ENCODE measurements around the gene TTYH3.

TTYH3 gene

DNA sequence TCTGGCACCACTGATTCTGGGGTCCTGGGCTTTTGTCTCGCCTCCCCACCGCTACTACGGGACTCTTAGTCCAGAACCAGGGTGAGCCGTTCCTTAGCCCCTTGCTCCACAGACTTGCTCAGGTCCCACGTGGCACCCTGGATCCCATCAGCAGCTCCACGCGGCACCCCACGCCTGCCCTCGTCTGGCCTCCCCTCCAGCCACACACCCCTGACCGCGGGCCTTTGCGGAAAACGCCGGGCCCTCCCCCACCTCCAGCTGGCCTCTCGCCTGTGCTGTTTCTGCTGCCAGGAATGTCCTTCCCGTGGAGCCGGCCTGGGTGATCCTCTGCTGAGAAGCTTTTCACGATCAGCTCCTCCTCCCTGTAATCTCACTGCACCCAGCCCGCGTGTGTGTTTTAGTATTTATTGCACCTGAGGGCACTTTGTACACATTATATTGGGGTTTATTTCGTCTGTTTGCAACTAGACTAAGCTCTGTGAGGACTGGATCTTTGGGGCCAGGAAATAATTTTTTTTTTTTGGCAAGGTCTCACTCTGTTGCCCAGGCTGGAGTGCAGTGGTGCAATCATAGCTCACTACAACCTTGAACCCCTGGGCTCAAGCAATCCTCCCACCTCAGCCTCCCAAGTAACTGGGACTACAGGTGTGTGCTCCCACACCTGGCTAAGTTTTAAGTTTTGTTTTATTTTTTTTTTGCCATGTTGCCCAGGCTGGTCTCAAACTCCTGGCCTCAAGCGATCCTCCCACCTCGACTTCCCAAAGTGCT lies 10.5 kb upstream of the TTYH3 start:
- DNase-seq (ENCODE audit: low spot score): no peak
- TF ChIP-seq, protein P1, sequence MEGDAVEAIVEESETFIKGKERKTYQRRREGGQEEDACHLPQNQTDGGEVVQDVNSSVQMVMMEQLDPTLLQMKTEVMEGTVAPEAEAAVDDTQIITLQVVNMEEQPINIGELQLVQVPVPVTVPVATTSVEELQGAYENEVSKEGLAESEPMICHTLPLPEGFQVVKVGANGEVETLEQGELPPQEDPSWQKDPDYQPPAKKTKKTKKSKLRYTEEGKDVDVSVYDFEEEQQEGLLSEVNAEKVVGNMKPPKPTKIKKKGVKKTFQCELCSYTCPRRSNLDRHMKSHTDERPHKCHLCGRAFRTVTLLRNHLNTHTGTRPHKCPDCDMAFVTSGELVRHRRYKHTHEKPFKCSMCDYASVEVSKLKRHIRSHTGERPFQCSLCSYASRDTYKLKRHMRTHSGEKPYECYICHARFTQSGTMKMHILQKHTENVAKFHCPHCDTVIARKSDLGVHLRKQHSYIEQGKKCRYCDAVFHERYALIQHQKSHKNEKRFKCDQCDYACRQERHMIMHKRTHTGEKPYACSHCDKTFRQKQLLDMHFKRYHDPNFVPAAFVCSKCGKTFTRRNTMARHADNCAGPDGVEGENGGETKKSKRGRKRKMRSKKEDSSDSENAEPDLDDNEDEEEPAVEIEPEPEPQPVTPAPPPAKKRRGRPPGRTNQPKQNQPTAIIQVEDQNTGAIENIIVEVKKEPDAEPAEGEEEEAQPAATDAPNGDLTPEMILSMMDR (IDR thresholded peaks at IDR 0.05; ENCODE audit: extremely low read depth, missing control alignments): no peak

DNA sequence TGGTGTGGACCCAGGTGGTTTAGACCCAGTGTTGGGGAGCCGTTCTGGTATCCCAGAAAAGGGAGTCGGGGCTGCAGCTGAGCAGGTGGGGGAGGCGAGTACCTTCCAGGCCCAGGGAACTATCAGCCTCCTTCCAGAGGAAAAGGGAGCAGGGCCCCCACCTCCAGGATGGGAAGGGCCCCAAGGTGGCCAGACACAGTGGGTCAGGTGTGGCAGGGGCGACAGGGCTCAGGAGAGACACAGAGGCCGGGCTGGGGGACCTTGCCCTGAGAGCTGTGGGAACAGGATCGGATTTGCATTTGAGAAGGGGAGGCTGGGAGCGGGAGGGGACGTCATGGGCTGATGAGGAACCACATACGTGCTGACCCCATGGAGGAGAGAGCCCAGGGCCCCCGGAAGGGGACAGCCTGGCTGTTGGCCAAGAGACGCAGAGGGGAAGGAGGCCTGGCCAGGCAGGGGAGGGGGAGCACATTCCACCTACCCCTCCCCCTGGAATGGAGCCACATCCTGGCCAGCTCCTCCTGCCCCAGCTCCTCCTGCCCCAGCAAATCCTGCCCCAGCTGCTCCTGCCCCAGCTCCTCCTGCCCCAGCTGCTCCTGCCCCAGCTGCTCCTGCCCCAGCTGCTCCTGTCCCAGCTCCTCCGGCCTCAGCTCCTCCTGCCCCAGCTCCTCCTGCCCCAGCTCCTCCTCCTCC lies 9.7 kb upstream of the TTYH3 start:
- TF ChIP-seq, protein P1 (IDR thresholded peaks at IDR 0.05; ENCODE audit: extremely low read depth, missing control alignments): no peak
- no peak for DNase-seq (ENCODE audit: low spot score)

- no peak for DNase-seq (ENCODE audit: low spot score)
- TF ChIP-seq, protein P1 (IDR thresholded peaks at IDR 0.05; ENCODE audit: extremely low read depth, missing control alignments): no peak
Measured at GRCh38 chr7:2622869-2623697, 8.7 kb upstream of the TTYH3 start.

DNA sequence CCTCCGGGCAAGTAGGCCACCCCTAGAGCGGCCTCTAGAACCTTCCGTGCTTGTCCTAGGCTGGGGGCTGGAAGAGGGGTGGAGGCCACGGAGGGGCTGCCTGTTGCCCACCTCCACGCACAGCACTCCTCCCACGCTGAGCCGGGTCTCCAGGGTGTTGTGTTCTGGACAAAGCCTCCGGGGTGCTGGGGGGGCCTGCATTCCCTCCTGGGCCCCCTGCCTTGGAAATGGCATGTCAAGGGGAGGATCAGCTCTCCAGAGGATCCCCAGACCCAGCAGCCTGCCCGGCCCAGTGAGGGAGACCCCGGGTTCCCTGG lies 8.1 kb upstream of the TTYH3 start:
- TF ChIP-seq, protein P1 (IDR thresholded peaks at IDR 0.05; ENCODE audit: extremely low read depth, missing control alignments): no peak
- DNase-seq (ENCODE audit: low spot score): no peak

GRCh38 chr7:2624293-2624886 lies 7.4 kb upstream of the TTYH3 start:
- no peak for DNase-seq (ENCODE audit: low spot score)
- TF ChIP-seq, protein P1 (IDR thresholded peaks at IDR 0.05; ENCODE audit: extremely low read depth, missing control alignments): no peak

DNA sequence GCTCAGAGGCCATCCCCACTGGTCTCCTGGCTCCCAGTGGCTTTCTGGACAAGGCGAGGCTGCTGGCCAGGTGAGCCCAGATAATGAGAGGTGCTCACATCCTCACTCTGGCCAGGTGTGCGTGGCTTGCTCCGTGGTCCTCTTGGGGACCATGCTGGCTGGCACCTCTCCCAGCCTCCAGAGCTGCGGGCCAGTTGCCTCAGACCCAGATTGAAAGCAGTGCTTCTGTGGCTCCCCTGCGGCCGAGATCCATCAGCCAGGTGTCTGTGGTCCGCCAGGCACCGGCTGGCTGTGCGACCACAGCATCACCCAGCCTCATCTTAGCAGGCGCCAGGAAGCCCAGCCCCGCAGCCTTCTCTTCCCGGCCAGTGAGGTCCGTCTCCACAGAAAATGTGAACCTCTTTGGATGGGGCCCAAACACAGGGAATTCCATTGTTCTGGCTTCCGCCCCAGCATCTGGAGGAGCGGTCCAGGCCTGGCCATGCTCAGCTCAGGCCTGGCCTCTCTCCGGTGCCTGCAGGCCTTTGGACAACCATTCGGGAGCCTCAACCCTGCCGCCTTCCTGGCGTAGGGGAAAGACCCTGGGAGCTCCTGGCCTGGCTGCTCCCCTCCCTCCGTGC lies 5.2 kb upstream of the TTYH3 start:
- TF ChIP-seq, protein P1 (IDR thresholded peaks at IDR 0.05; ENCODE audit: extremely low read depth, missing control alignments): no peak
- DNase-seq (ENCODE audit: low spot score): no peak
